ENCODE data around the gene SKI. TPM values are rescaled to one million over a fixed set of nuclear protein-coding genes. Genes with fewer than 3 reads are reported as not detected.

Gene SKI
- total and polyA plus RNA-seq, 2 experiments from 2014 or later, result 9.3 to 66.8 TPM

DNA sequence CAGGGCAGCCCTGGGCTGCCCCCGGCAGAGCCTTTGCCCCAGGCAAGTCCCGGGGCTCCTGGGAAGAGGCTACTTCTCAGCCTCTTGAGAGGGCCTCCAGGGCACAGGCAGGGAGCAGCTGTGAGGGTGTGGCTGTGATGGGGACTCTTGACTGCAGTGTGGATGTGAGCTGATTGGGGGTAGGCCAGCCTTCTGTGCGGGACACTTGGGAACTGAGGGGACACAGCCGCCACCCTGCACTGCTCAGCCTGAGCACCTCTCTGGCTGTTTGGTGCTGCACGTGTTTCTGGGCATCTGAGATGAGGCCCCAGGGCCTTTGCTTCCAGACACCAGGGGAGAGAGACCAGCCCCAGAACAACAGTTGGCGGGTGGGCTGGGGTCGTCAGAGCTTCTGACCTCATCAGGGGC, 62.1 kb downstream of the SKI start:
- Histone ChIP-seq H3K27ac (ENCODE audit: low read depth) (0 out of 2 replicates have a peak overlapping the region, but pooled peaks have one; percentile 72), H3K4me3 (no peak overlapping the region), H3K9me2 (ENCODE audit: insufficient read depth) (no peaks in the 10 kb centered on the region), H3K79me2 (replicated peaks; ENCODE audit: insufficient read depth) (peaks cover 98% of the 10 kb centered on the region), H2AFZ (no peak overlapping the region), H3K4me2 (no peak overlapping the region), H3K27me3 (ENCODE audit: insufficient read depth) (no peaks in the 10 kb centered on the region), H4K20me1 (replicated peaks; ENCODE audit: insufficient read depth) (peaks cover 25% of the 10 kb centered on the region), H3K4me1 (ENCODE audit: insufficient read depth) (peaks cover 17% of the 10 kb centered on the region), H3K36me3 (ENCODE audit: insufficient read depth) (no peaks in the 10 kb centered on the region), H3F3A (replicated peaks; ENCODE audit: low read depth) (no peaks in the 10 kb centered on the region)
- Mint-ChIP-seq H3K27me3 (ENCODE audit: insufficient read depth, low read depth, poor library complexity) (peaks cover 45% of the 10 kb centered on the region), H3K4me3 (no peak overlapping the region), H3K36me3 (ENCODE audit: low read depth) (no peaks in the 10 kb centered on the region), H3K9me3 (no peaks in the 10 kb centered on the region; the same call in 2 of the 3 replicates), H3K27ac (peak overlapping the region; percentile 91), H3K4me1 (peaks cover 51% of the 10 kb centered on the region)
- ATAC-seq (peak; percentile 6; the same call in 1 of the 3 replicates), DNase-seq (ENCODE audit: low spot score) (no peak)
- TF ChIP-seq JUNB (IDR thresholded peaks at IDR 0.05; ENCODE audit: unreplicated experiment) (no peak), ZNF114 (CRISPR knock-in tag; IDR thresholded peaks at IDR 0.05) (no peak), POLR2AphosphoS5 (IDR thresholded peaks at IDR 0.05; ENCODE audit: low read depth) (no peak), ZNF331 (CRISPR knock-in tag; IDR thresholded peaks at IDR 0.05; ENCODE audit: low read depth) (no peak)

DNA sequence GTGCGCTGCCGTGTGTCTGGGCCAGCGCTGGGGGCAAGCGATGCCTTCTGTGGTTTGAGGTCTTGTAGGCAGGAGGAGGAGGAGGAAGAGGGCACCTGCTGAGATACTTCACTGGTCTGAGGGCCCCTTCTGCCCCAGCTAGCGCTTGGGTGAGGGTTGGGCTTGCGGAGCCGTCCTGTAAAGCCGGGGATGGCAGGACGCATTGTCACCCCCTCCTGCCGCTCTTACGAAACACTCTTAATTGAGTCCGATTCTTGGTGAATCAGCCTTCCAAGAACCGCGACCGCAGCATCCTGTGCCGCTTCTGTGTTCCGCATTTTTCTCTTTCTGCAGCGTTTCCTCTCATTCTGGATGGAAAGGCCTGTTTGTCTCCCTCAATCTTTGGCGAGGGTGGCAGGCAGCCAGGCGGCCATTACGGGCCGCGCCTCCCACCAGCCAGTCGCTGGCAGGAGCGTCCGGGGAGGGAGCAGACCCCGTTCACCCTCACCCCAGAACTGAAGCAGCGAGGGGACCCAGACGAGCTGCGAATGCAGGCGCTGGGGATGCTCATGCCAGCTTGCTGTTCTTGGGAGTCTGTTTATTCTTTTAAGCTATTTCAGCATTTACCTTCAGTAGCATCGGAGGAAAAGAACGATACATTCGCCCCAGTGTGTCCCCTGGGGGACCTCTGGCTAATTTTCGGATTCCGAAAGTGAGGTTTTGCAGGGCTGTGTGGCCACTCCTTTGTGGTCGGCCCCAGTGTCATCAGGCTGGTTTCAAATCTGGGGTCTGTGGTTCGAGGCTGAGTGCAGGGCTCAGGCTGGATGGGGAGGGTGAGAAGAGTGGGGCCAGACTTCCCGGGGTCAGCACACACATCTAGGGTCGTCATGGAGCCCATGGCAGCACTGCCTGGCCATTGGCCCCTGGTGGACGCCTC, 62.7 kb downstream of the SKI start:
- Mint-ChIP-seq H3K27ac (peak overlapping the region; percentile 91), H3K4me1 (peaks cover 51% of the 10 kb centered on the region), H3K4me3 (no peak overlapping the region; the same call in 2 of the 3 replicates), H3K27me3 (ENCODE audit: insufficient read depth, low read depth, poor library complexity) (peaks cover 47% of the 10 kb centered on the region), H3K9me3 (no peaks in the 10 kb centered on the region; the same call in 2 of the 3 replicates), H3K36me3 (ENCODE audit: low read depth) (no peaks in the 10 kb centered on the region)
- Histone ChIP-seq H3K4me2 (no peak overlapping the region), H3K9me2 (ENCODE audit: insufficient read depth) (no peaks in the 10 kb centered on the region), H3K4me1 (ENCODE audit: insufficient read depth) (peaks cover 17% of the 10 kb centered on the region), H3K79me2 (replicated peaks; ENCODE audit: insufficient read depth) (peaks cover 98% of the 10 kb centered on the region), H3K27ac (ENCODE audit: low read depth) (peak overlapping the region; percentile 72; the same call in 1 of the 2 replicates), H3K36me3 (ENCODE audit: insufficient read depth) (no peaks in the 10 kb centered on the region), H3K4me3 (no peak overlapping the region), H3K27me3 (ENCODE audit: insufficient read depth) (no peaks in the 10 kb centered on the region), H4K20me1 (replicated peaks; ENCODE audit: insufficient read depth) (peaks cover 31% of the 10 kb centered on the region), H2AFZ (no peak overlapping the region), H3F3A (replicated peaks; ENCODE audit: low read depth) (no peaks in the 10 kb centered on the region)
- DNase-seq (ENCODE audit: low spot score) (no peak), ATAC-seq (peak; percentile 9; the same call in 2 of the 3 replicates)
- no peak for TF ChIP-seq ZNF331 (CRISPR knock-in tag; IDR thresholded peaks at IDR 0.05; ENCODE audit: low read depth)
- TF ChIP-seq, protein P1, sequence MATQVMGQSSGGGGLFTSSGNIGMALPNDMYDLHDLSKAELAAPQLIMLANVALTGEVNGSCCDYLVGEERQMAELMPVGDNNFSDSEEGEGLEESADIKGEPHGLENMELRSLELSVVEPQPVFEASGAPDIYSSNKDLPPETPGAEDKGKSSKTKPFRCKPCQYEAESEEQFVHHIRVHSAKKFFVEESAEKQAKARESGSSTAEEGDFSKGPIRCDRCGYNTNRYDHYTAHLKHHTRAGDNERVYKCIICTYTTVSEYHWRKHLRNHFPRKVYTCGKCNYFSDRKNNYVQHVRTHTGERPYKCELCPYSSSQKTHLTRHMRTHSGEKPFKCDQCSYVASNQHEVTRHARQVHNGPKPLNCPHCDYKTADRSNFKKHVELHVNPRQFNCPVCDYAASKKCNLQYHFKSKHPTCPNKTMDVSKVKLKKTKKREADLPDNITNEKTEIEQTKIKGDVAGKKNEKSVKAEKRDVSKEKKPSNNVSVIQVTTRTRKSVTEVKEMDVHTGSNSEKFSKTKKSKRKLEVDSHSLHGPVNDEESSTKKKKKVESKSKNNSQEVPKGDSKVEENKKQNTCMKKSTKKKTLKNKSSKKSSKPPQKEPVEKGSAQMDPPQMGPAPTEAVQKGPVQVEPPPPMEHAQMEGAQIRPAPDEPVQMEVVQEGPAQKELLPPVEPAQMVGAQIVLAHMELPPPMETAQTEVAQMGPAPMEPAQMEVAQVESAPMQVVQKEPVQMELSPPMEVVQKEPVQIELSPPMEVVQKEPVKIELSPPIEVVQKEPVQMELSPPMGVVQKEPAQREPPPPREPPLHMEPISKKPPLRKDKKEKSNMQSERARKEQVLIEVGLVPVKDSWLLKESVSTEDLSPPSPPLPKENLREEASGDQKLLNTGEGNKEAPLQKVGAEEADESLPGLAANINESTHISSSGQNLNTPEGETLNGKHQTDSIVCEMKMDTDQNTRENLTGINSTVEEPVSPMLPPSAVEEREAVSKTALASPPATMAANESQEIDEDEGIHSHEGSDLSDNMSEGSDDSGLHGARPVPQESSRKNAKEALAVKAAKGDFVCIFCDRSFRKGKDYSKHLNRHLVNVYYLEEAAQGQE (IDR thresholded peaks at IDR 0.05; ENCODE audit: unreplicated experiment), result no peak
- TF ChIP-seq, protein P2, sequence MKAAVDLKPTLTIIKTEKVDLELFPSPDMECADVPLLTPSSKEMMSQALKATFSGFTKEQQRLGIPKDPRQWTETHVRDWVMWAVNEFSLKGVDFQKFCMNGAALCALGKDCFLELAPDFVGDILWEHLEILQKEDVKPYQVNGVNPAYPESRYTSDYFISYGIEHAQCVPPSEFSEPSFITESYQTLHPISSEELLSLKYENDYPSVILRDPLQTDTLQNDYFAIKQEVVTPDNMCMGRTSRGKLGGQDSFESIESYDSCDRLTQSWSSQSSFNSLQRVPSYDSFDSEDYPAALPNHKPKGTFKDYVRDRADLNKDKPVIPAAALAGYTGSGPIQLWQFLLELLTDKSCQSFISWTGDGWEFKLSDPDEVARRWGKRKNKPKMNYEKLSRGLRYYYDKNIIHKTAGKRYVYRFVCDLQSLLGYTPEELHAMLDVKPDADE (IDR thresholded peaks at IDR 0.05), result no peak
- TF ChIP-seq NANOG (IDR thresholded peaks at IDR 0.05; ENCODE audit: borderline replicate concordance), result no peak
- no peak for TF ChIP-seq EZH2phosphoT487 (IDR thresholded peaks at IDR 0.05; ENCODE audit: unreplicated experiment)
- TF ChIP-seq STAT1 (IDR thresholded peaks at IDR 0.05; ENCODE audit: unreplicated experiment), result no peak
- no peak for TF ChIP-seq JUNB (IDR thresholded peaks at IDR 0.05; ENCODE audit: unreplicated experiment)

Measured in GM23338 (cell line).